Subcutaneous adipose tissue (tissue), 4 donors: ENCODE results near the gene TNFRSF1A. TPM values are rescaled to one million over a fixed set of nuclear protein-coding genes. Genes with fewer than 3 reads are reported as not detected.

Experiments used
- total RNA-seq, 4 donors: library from RNA; depleted of rRNA; stranded (reverse); fragments of >200 nt; gene quantifications; one replicate each; pipeline ENCODE4 v1.1.0, GENCODE V29; 2016
- TF ChIP-seq, protein P1 (sequence below): fragments of 450-650 bp; IDR thresholded peaks from one replicate; pipeline ENCODE4 v1.5.1; 2016; ENCODE audit warnings: low read depth, mild to moderate bottlenecking, control low read depth, antibody characterized with exemption, moderate library complexity

TNFRSF1A gene
- total RNA-seq = 100 to 1,000 TPM; 207 to 269 (median 239) TPM

DNA sequence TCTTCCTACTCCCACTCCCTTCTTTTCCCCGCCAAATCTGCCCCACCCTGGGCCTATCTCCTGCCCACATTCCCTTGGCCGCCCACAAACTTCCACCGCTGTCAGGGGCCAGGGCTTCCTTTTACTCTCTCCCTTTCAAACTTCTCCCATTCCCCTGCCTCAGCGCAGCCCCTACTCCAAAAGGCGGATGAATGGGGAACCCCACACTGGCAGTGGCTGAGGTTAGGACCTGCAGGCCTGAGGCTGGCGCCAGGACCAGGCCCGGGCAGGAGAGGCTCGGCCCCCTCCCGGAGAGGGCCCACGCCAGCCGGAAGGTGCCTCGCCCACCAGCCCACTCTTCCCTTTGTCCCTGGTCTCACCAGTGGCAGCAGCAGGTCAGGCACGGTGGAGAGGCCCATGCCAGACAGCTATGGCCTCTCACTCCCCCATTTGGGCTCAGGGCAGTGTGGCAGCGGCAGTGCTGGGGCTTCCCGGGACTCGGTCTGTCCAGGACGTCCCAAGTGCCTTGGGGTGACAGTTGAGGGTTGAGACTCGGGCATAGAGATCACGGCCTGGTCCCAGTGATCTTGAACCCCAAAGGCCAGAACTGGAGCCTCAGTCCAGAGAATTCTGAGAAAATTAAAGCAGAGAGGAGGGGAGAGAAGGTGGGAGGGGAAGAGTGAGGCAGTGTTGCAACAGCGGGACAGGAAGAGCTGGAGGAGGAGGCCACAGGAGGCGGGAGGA, at the start of gene TNFRSF1A:
Gene TNFRSF1A (minus strand): TSS at position 660 of the 723 bp plus-strand sequence. CDS start 262 bp downstream, at position 398.
- TF ChIP-seq, protein P1, sequence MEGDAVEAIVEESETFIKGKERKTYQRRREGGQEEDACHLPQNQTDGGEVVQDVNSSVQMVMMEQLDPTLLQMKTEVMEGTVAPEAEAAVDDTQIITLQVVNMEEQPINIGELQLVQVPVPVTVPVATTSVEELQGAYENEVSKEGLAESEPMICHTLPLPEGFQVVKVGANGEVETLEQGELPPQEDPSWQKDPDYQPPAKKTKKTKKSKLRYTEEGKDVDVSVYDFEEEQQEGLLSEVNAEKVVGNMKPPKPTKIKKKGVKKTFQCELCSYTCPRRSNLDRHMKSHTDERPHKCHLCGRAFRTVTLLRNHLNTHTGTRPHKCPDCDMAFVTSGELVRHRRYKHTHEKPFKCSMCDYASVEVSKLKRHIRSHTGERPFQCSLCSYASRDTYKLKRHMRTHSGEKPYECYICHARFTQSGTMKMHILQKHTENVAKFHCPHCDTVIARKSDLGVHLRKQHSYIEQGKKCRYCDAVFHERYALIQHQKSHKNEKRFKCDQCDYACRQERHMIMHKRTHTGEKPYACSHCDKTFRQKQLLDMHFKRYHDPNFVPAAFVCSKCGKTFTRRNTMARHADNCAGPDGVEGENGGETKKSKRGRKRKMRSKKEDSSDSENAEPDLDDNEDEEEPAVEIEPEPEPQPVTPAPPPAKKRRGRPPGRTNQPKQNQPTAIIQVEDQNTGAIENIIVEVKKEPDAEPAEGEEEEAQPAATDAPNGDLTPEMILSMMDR = no peak

- TF ChIP-seq, protein P1 = no peak
Measured at GRCh38 chr12:6391013-6391412, 49.1 kb upstream of the TNFRSF1A start.

DNA sequence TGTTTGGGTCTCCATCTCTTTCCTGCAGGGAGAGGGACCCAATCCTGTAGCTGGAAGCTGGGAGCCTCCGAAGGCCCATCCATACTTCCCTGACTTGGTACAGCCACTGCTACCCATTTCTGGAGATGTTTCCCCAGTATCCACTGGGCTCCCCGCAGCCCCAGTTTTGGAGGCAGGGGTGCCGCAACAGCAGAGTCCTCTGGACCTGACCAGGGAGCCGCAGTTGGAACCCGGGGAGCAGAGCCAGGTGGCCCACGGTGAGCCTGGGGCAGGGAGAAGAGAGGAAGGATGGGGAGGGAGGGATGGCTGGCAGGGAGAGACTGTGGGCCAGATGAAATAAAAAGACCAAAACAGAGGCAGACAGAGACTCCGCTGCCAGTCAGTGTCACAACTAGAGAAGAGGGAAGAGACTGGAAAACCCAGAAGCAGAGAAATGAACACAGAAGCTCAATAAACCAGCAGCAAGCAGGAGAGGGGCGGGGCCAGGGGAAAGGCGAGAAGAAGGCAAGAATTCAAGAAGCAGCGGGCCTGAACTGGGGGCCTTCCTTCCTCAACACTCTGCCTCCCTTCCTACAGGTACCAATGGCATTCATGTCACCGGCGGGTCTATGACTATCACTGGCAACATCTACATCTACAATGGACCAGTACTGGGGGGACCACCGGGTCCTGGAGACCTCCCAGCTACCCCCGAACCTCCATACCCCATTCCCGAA, 48.4 kb upstream of the TNFRSF1A start:
- TF ChIP-seq, protein P1 = no peak

DNA sequence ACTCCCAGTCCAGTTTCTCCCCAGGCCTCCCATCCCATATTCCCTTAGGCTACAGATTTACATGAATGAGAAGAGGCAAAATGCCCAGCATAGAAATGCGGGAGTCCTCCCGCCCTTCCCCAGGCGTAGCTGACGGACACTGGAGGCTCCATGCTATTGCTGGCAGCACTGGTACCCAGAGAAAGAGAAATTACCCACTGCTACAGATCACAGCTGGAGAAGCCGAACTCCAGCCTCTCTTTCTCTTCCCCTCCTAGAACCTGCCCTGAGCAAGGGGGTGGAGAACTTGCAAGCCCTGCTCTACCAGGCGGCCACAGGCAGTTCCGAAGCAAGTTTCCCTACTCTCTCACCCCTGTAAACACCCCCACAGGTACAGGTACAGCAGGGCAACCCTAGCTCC, 45.7 kb upstream of the TNFRSF1A start:
- TF ChIP-seq, protein P1 = no peak

DNA sequence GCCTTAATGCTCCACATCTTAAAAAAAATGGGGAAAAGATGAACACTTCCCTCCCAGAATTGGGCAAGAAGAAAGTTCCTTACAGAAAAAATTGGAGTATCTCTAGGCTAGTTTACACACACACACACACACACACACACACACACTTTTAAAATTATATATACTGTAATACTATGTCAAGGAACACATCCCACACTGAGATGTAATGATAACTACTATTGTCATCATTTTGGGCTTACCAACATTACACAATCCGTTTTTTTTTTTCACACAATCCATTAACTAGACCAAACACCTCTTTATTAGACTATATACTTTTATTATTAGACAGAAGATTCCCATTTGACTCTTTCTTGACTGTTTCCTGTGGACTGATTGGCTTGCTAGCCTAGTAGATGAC, 44.6 kb upstream of the TNFRSF1A start:
- TF ChIP-seq, protein P1 = no peak

GRCh38 chr12:6386038-6386437, 44.2 kb upstream of the TNFRSF1A start:
- TF ChIP-seq, protein P1 = no peak

DNA sequence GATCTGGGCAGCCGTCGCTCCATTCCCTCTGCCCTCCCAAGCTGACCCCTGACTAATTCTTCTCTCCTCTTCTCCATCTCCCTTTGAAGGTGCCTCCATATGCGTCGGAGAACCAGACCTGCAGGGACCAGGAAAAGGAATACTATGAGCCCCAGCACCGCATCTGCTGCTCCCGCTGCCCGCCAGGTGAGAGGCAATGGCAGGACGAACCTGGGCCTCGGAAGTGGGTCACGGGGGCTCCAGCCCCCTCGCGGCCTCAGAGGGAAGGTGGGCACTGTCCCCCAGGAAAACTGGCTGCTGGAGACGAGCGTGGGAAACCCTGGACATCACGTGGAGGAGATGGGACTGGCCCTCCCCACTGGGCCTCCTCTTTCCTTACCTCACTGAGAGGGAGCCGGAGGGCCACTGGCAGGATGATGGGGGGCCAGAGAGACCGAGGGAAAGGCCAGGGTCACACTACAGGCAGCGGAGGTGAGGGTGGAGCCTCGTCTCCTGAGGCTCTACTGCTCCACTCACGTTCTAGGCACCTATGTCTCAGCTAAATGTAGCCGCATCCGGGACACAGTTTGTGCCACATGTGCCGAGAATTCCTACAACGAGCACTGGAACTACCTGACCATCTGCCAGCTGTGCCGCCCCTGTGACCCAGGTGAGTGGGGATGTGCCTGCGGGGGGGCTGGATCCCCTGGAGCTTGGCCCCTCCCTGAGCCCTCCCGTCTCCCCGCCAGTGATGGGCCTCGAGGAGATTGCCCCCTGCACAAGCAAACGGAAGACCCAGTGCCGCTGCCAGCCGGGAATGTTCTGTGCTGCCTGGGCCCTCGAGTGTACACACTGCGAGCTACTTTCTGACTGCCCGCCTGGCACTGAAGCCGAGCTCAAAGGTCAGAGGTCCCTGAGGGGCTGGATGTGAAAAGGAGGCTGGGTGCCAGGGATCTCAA, 42.9 kb upstream of the TNFRSF1A start:
- TF ChIP-seq, protein P1 = no peak
